Epidermal melanocyte (primary cell): ENCODE data around the gene KRTAP10-10.
"Not testable (repeated sequence)": the region's sequence is repeated elsewhere in the genome, so short reads cannot be mapped to it uniquely, and the experiment has no call there.

Source experiments
- DNase-seq: peaks from one replicate; pipeline ENCODE4 v3.0.0; 2011; ENCODE audit warnings: low spot score; ENCODE audit not compliant: insufficient read length

KRTAP10-10 gene

GRCh38 chr21:44623575-44623974 is 13.6 kb upstream of the KRTAP10-10 start:
- no peak for DNase-seq

GRCh38 chr21:44625756-44626155 is 11.4 kb upstream of the KRTAP10-10 start:
- DNase-seq, result no peak

GRCh38 chr21:44626262-44626661 is 10.9 kb upstream of the KRTAP10-10 start:
- DNase-seq, result no peak

- DNase-seq, result no peak
These were observed 10.4 kb upstream of the KRTAP10-10 start, which contains the start of gene KRTAP10-9 for GRCh38 chr21:44626673-44627143. Gene KRTAP10-9, plus strand, starts transcription at chr21:44627093. Its CDS starts 79 bp downstream, at chr21:44627172.

- DNase-seq, result not testable (repeated sequence)
These were observed 9.9 kb upstream of the KRTAP10-10 start for GRCh38 chr21:44627181-44627822.

- DNase-seq, result not testable (repeated sequence)
These were observed 9.3 kb upstream of the KRTAP10-10 start for GRCh38 chr21:44627831-44628233.

- DNase-seq, result no peak
These were observed 8.3 kb upstream of the KRTAP10-10 start for GRCh38 chr21:44628707-44629391.

- DNase-seq, result no peak
These were observed 6.7 kb upstream of the KRTAP10-10 start for GRCh38 chr21:44630440-44630839.

GRCh38 chr21:44632067-44632466 is 5.1 kb upstream of the KRTAP10-10 start:
- no peak for DNase-seq

GRCh38 chr21:44636209-44637017 is 743 bp upstream of the KRTAP10-10 start:
- no peak for DNase-seq

- not testable (repeated sequence) for DNase-seq
These were observed 744 bp downstream of the KRTAP10-10 start for GRCh38 chr21:44637851-44638348.

- DNase-seq, result not testable (repeated sequence)
These were observed 1.6 kb downstream of the KRTAP10-10 start for GRCh38 chr21:44638506-44639330.

- no peak for DNase-seq
These were observed 2.1 kb downstream of the KRTAP10-10 start for GRCh38 chr21:44639331-44639655.

- DNase-seq, result no peak
These were observed 3.6 kb downstream of the KRTAP10-10 start for GRCh38 chr21:44640761-44641160.

- no peak for DNase-seq
These were observed 6.7 kb downstream of the KRTAP10-10 start for GRCh38 chr21:44643741-44644310.

GRCh38 chr21:44644878-44645277 is 7.7 kb downstream of the KRTAP10-10 start:
- no peak for DNase-seq

- not testable (repeated sequence) for DNase-seq
These were observed 9.4 kb downstream of the KRTAP10-10 start, which contains the start of gene KRTAP10-11 for GRCh38 chr21:44646366-44647221. Gene KRTAP10-11, plus strand, starts transcription at chr21:44646414. Its CDS starts 45 bp downstream, at chr21:44646459.

GRCh38 chr21:44647222-44647552 is 10.0 kb downstream of the KRTAP10-10 start:
- no peak for DNase-seq

GRCh38 chr21:44648557-44649311 is 11.6 kb downstream of the KRTAP10-10 start:
- DNase-seq, result no peak
